CD14-positive monocyte (primary cell): ENCODE measurements around the gene DEF6. TPM values are rescaled to one million over a fixed set of nuclear protein-coding genes. Genes with fewer than 3 reads are reported as not detected.
"Not testable (repeated sequence)": the region's sequence is repeated elsewhere in the genome, so short reads cannot be mapped to it uniquely, and the experiment has no call there.

Source experiments
- DNase-seq, 3 donors: peaks; one replicate each; pipeline ENCODE4 v3.0.0-alpha.2; 2011 to 2022
- H2AFZ ChIP-seq: 2 replicates; pipeline ENCODE4 v1.6.0; 2012; ENCODE audit warnings: mild to moderate bottlenecking, low read depth, low read length, inconsistent platforms; ENCODE audit not compliant: insufficient read depth, poor library complexity, severe bottlenecking
- H3K27ac ChIP-seq, 2 donors: 1 replicate in 1 of 2; 2 replicates in 1 of 2; pipeline ENCODE4 v1.5.1; 2012 to 2013; ENCODE audit warnings: low read length in 2 of 2, control low read depth in 1 of 2, inconsistent platforms in 1 of 2, low read depth in 1 of 2, mild to moderate bottlenecking in 1 of 2
- H3K27me3 ChIP-seq, 2 donors: one replicate each; pipeline versions ENCODE4 v1.6.0 to v1.6.1; 2011 to 2013; ENCODE audit warnings: low read length in 2 of 2; ENCODE audit not compliant: control insufficient read depth in 2 of 2, insufficient read depth in 2 of 2
- H3K36me3 ChIP-seq, 2 donors: replicated peaks in 1 of 2; 1 replicate in 1 of 2; 2 replicates in 1 of 2; pipeline versions ENCODE4 v1.5.1 to v1.6.1; 2012 to 2013; ENCODE audit warnings: low read length in 2 of 2, control low read depth in 1 of 2, inconsistent platforms in 1 of 2, mild to moderate bottlenecking in 1 of 2; ENCODE audit not compliant: insufficient read depth in 2 of 2, control insufficient read depth in 1 of 2
- H3K4me1 ChIP-seq, 2 donors: 1 replicate in 1 of 2; 2 replicates in 1 of 2; pipeline versions ENCODE4 v1.5.1 to v1.6.1; 2012 to 2013; ENCODE audit warnings: low read length in 2 of 2, control low read depth in 1 of 2, inconsistent platforms in 1 of 2, mild to moderate bottlenecking in 1 of 2, moderate library complexity in 1 of 2; ENCODE audit not compliant: insufficient read depth in 2 of 2, control insufficient read depth in 1 of 2
- H3K4me2 ChIP-seq: replicated peaks from 2 replicates; pipeline ENCODE3; 2012; ENCODE audit warnings: low read length, moderate library complexity, mild to moderate bottlenecking; ENCODE audit not compliant: poor library complexity, severe bottlenecking; ENCODE audit errors: extremely low read depth
- H3K4me3 ChIP-seq, 3 experiments: fragments of 200-600 bp in 1 of 3; sonication (generic) in 1 of 3; replicated peaks in 1 of 3; 1 replicate in 2 of 3; 2 replicates in 1 of 3; pipeline ENCODE4 v1.5.1; 2011 to 2013; ENCODE audit warnings: low read length in 3 of 3, mild to moderate bottlenecking in 3 of 3, control low read depth in 2 of 3, low read depth in 2 of 3, inconsistent platforms in 1 of 3, moderate library complexity in 1 of 3
- H3K79me2 ChIP-seq: 2 replicates; pipeline ENCODE4 v1.6.0; 2012; ENCODE audit warnings: mild to moderate bottlenecking, control low read depth, inconsistent platforms, low read length, moderate library complexity; ENCODE audit not compliant: insufficient read depth
- H3K9ac ChIP-seq: 2 replicates; pipeline ENCODE4 v1.6.0; 2017; ENCODE audit warnings: low read length, mild to moderate bottlenecking; ENCODE audit not compliant: insufficient read depth, poor library complexity, severe bottlenecking
- H3K9me3 ChIP-seq, 2 donors: replicated peaks in 1 of 2; 1 replicate in 1 of 2; 2 replicates in 1 of 2; pipeline versions ENCODE4 v1.5.1 to v1.6.1; 2012 to 2013; ENCODE audit warnings: low read length in 2 of 2, control low read depth in 1 of 2; ENCODE audit not compliant: control insufficient read depth in 1 of 2, insufficient read depth in 1 of 2
- H4K20me1 ChIP-seq: 2 replicates; pipeline ENCODE4 v1.6.0; 2012; ENCODE audit warnings: mild to moderate bottlenecking, low read length, control low read depth, moderate library complexity; ENCODE audit not compliant: insufficient read depth
- H3K27ac Mint-ChIP-seq, 7 donors: one replicate each; pipeline ENCODE4 v1.8.0; 2020; ENCODE audit warnings: mild to moderate bottlenecking in 7 of 7, mixed read lengths in 7 of 7, moderate library complexity in 6 of 7, inconsistent platforms in 2 of 7
- H3K27me3 Mint-ChIP-seq, 3 donors: one replicate each; pipeline ENCODE4 v1.8.0; 2021 to 2022; ENCODE audit warnings: low read depth in 3 of 3, mild to moderate bottlenecking in 3 of 3, mixed read lengths in 3 of 3, moderate library complexity in 3 of 3, inconsistent platforms in 1 of 3
- H3K36me3 Mint-ChIP-seq, 2 donors: one replicate each; pipeline ENCODE4 v1.8.0; 2020; ENCODE audit warnings: mixed read lengths in 2 of 2, inconsistent platforms in 1 of 2, mild to moderate bottlenecking in 1 of 2
- H3K4me1 Mint-ChIP-seq: one replicate; pipeline ENCODE4 v1.8.0; 2020; ENCODE audit warnings: mild to moderate bottlenecking, mixed read lengths
- H3K4me3 Mint-ChIP-seq, 2 donors: one replicate each; pipeline ENCODE4 v1.8.0; 2020; ENCODE audit warnings: mild to moderate bottlenecking in 2 of 2, mixed read lengths in 2 of 2, moderate library complexity in 1 of 2
- H3K9me3 Mint-ChIP-seq, 7 donors: one replicate each; pipeline ENCODE4 v1.8.0; 2020 to 2022; ENCODE audit warnings: mixed read lengths in 7 of 7, mild to moderate bottlenecking in 6 of 7, moderate library complexity in 6 of 7, inconsistent platforms in 2 of 7
- WGBS: methylation state at CpG from one replicate; pipeline ENCODE4 v1.1.5; 2013; ENCODE audit warnings: missing lambda C conversion rate; ENCODE audit not compliant: insufficient coverage; 5-methylcytosine and 5-hydroxymethylcytosine counted together
- intact Hi-C, 2 donors: fragments of 100-400 bp; cut with micrococcal nuclease; formaldehyde crosslinking; loops; one replicate each; pipeline versions ENCODE4 v1.15.0 to v1.15.1; 2023
- polyA plus RNA-seq, 3 donors: library from polyadenylated mRNA; depleted of rRNA in 1 of 3; unstranded in 2 of 3; stranded (reverse) in 1 of 3; fragments of 300-500 nt in 2 of 3; fragments of >200 nt in 1 of 3; fragmentation: Illumina TruSeq in 2 of 3; gene quantifications; 1 replicate in 2 of 3; 2 replicates in 1 of 3; pipeline ENCODE4 v1.2.3, GENCODE V29; 2012 to 2021
- TF ChIP-seq, protein P1 (sequence below): fragments of 200-600 bp; IDR thresholded peaks from one replicate; pipeline ENCODE4 v1.8.0; 2022; ENCODE audit warnings: antibody characterized with exemption, mild to moderate bottlenecking

DEF6 gene
- polyA plus RNA-seq, 3 donors, result 41.2 to 110 (median 59.3) TPM

DNA sequence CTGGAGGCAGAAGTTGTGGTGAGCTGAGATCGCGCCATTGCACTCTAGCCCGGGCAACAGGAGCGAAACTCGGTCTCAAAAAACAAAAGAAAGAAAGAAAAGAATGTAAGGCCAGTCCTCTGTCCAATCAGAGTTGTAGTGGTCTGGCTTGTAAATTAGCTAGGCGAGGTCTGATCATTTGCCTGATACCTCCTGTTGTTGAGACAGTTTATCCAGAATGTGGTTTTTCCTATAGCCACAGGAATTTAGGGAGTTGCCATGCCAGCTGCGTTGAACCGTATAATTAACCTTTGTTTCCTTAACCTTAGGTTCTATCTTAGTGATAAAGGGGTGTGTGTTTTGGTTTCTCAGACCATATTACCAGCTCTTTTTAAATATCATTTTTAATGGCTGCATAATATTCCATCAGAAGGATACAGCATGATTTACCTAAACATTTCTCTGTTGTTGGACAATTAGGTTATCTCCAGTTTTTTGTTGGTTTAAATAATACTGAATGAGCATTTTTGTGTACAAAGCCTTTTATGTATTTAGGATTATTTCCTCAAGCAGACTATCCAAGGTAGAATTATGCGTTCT is 33.0 kb downstream of the DEF6 start:
- H3K27ac Mint-ChIP-seq, result no peak overlapping the region
- Histone ChIP-seq H3K27me3 (no peaks in the 10 kb centered on the region), H3K79me2 (no peaks in the 10 kb centered on the region), H3K27ac (no peak overlapping the region), H4K20me1 (peaks cover 3% of the 10 kb centered on the region), H2AFZ (no peak overlapping the region), H3K4me2 (no peak overlapping the region), H3K9me3 (no peaks in the 10 kb centered on the region), H3K9ac (no peak overlapping the region), H3K4me3 (no peak overlapping the region), H3K4me1 (no peaks in the 10 kb centered on the region), H3K36me3 (peaks cover 0 to 15% of the 10 kb centered on the region in 2 donors)
- H3K27me3 Mint-ChIP-seq, result peaks cover 3 to 11% (median 7%) of the 10 kb centered on the region in 3 donors
- no peak for DNase-seq
- 98% methylated on average over 5 of the region's 9 CpGs for WGBS
- intact Hi-C loops, result no loop called here
- TF ChIP-seq, protein P1, sequence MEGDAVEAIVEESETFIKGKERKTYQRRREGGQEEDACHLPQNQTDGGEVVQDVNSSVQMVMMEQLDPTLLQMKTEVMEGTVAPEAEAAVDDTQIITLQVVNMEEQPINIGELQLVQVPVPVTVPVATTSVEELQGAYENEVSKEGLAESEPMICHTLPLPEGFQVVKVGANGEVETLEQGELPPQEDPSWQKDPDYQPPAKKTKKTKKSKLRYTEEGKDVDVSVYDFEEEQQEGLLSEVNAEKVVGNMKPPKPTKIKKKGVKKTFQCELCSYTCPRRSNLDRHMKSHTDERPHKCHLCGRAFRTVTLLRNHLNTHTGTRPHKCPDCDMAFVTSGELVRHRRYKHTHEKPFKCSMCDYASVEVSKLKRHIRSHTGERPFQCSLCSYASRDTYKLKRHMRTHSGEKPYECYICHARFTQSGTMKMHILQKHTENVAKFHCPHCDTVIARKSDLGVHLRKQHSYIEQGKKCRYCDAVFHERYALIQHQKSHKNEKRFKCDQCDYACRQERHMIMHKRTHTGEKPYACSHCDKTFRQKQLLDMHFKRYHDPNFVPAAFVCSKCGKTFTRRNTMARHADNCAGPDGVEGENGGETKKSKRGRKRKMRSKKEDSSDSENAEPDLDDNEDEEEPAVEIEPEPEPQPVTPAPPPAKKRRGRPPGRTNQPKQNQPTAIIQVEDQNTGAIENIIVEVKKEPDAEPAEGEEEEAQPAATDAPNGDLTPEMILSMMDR, result no peak
- H3K9me3 Mint-ChIP-seq, result peaks cover 15 to 23% (median 18%) of the 10 kb centered on the region in 7 donors
- H3K4me3 Mint-ChIP-seq, result no peak overlapping the region
- peaks cover 14 to 33% of the 10 kb centered on the region in 2 donors for H3K36me3 Mint-ChIP-seq
- peaks cover 10% of the 10 kb centered on the region for H3K4me1 Mint-ChIP-seq

DNA sequence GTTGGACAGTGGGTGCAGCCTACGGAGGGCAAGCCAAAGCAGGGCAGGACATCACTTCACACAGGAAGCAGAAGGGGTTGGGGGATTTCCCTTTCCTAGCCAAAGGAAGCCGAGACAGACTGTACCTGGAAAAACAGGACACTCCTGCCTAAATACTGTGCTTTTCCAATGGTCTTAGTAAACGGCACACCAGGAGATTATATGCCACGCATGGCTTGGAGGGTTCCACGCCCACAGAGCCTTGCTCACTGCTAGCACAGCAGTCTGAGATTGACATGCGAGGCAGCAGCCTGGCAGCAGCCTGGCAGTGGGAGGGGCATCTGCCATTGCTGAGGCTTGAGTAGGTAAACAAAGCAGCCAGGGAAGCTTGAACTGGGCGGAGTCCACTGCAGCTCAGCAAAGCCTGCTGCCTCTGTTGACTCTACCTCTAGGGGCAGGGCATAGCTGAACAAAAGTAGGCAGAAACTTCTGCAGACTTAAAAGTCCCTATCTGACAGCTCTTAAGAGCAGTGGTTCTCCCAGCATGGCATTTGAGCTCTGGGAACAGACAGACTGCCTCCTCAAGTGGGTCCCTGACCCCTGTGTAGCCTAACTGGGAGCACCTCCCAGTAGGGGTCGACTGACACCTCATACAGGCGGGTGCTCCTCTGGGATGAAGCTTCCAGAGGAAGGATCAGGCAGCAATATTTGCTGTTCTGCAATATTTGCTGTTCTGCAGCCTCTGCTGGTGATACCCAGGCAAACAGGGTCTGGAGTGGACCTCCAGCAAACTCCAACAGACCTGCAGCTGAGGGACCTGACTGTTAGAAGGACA is 34.7 kb downstream of the DEF6 start:
- H3K4me2 ChIP-seq, H3K9ac ChIP-seq, H3K79me2 ChIP-seq, H3K4me3 Mint-ChIP-seq, H3K9me3 ChIP-seq, H3K27ac ChIP-seq, DNase-seq, H3K27me3 ChIP-seq, H3K27ac Mint-ChIP-seq, H4K20me1 ChIP-seq, H2AFZ ChIP-seq, intact Hi-C loops, H3K4me3 ChIP-seq, H3K4me1 ChIP-seq: not testable (repeated sequence)
- Mint-ChIP-seq H3K36me3 (peaks cover 14 to 26% of the 10 kb centered on the region in 2 donors), H3K4me1 (peaks cover 13% of the 10 kb centered on the region), H3K9me3 (peaks cover 17 to 26% (median 18%) of the 10 kb centered on the region in 7 donors), H3K27me3 (peaks cover 4 to 14% (median 9%) of the 10 kb centered on the region in 3 donors)
- WGBS, result 92% methylated on average over 8 of the region's 9 CpGs
- peaks cover 0 to 14% of the 10 kb centered on the region in 2 donors for H3K36me3 ChIP-seq
